GM19035 (cell line): ENCODE data around the gene MACROD2.

ENCODE experiments used
- ATAC-seq: cut with Tn5 transposase; IDR thresholded peaks from one replicate; pipeline ENCODE4 v1.9.1; 2021; ENCODE audit not compliant: unreplicated experiment

Gene MACROD2

GRCh38 chr20:16049529-16050093 lies 2054.3 kb downstream of the MACROD2 start:
- ATAC-seq = no peak

GRCh38 chr20:16050366-16050765 lies 2055.1 kb downstream of the MACROD2 start:
- ATAC-seq = no peak

DNA sequence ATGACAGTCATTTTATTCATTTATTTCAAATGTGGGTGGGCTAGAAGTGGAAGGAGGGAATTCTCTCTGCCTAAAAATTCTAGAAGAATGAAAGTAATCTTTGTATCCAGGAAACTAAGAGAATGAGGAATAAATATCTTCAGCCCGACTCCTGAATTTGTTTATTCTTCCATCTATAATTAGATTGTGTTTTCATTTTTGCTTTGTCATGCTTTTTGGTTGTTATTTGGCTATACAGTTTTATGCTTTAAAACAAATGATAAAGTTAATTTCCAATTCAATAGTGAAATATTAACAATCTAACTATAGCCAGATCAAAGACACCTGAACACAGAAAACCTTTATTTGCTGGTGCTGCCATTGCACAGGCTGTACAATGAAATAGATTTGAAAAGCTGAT lies 2056.7 kb downstream of the MACROD2 start:
- ATAC-seq = no peak

DNA sequence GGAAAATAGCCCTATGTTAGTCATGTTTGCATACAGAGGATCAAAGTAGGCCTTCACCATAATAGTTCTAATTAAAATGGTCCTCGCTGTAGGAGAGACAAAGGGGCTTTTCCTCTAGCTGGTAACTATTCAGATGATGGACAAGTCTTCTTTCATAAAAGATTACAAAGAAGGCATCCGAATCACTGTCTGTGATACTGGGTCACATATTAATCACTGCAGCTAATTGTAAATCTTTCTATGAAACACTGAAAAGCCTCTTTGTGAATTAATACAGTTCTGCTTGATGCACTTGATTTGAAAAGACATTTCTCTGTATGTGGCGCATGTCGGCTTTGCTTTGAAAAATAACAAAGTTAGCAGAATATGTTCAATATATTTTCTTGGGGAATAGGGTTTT lies 2057.1 kb downstream of the MACROD2 start:
- ATAC-seq = no peak

DNA sequence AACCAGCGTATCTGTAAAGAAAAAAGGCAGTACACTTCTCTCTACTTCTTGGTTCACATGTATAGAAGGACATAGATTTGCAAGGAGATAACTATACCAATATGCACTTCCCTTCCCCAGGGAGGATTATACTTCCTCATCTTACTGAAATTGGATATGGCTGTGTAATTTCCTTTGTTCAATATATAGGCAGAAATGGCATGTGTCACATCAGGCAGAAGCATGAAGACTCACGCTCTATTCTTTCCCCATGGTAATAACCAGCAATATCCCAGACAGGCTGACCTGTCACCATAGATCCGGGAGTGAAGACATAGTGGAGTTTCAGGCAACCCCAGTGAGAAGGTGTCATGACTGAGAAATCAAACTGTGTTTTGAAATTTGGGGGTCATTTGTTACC lies 2059.7 kb downstream of the MACROD2 start:
- ATAC-seq = no peak

DNA sequence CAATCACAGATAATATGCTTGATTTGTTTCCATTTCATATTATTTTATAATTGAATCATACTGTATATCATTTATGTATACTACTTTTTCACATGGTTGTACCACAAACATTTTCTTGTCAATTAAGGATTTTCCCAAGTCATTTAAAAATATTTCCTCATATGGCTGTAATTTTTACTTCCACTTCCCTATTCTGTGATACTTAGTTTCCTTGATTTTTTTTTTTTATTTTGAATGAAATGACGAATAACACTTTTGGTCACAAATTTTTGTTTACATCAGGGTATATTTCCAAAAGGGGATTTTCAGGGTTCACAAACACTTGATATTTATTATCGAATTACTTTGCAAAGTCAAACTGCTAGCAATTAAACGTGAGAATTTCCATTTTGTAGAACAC lies 2062.3 kb downstream of the MACROD2 start:
- ATAC-seq = no peak

GRCh38 chr20:16058268-16058667 lies 2063.0 kb downstream of the MACROD2 start:
- ATAC-seq = no peak

- ATAC-seq = no peak
These were observed 2064.5 kb downstream of the MACROD2 start for GRCh38 chr20:16059841-16060240.

GRCh38 chr20:16061351-16061750 lies 2066.0 kb downstream of the MACROD2 start:
- ATAC-seq = no peak

- ATAC-seq = no peak
These were observed 2067.6 kb downstream of the MACROD2 start for GRCh38 chr20:16062661-16063581.

DNA sequence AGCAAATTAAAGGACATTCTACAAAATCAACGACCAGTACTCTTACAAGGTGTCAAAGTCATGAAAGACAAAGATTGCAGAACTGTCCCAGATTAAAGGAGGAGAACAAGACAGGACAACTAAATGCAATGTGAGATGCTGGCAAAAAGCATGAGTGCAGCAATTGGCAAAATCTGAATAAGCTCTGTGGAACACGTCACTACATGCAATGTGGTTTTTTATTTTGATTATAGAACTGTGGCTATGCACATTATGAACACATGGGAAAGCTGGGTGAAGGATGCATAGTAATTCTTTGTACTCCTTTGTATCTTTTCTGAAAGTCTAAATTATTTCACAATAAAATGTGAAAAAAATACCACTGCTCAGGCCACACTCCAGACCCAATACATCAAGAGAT lies 2068.6 kb downstream of the MACROD2 start:
- no peak for ATAC-seq

DNA sequence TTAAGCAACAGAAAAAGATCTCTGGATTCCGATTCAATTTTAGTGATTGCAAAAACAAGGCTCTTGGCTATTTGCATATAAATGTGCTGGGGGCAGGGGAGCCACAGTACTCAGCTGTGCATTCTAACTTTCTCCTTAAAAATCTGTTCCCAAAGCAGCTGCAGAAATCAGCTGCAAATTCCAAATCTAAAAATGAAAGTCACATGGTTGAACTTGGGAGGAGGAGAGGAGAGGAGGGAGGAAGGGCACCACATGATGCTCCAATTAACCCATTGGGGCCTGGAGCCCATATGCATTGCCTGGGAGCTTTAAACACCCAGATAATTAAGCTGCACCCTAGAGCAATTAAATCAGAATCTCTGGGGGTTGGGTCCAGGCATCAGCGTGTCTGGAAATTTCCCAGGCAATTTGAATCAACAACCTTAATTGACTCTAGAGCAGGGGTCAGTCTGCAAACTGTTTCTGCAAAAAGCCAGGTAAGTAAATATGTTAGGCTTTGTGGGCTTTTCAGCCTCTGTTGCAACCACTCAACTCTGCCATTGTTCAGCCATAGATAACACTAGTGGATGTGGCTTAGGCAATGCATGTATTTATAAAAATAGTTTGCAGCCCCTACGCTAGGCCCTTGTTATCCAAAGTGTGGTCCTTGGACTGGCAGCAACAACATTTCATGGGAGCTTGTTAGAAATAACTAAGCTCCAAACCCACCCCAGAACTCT lies 2069.8 kb downstream of the MACROD2 start:
- ATAC-seq = no peak

- no peak for ATAC-seq
These were observed 2071.3 kb downstream of the MACROD2 start for GRCh38 chr20:16066571-16066970.

GRCh38 chr20:16069389-16070010 lies 2074.2 kb downstream of the MACROD2 start:
- ATAC-seq = peak; percentile 86

DNA sequence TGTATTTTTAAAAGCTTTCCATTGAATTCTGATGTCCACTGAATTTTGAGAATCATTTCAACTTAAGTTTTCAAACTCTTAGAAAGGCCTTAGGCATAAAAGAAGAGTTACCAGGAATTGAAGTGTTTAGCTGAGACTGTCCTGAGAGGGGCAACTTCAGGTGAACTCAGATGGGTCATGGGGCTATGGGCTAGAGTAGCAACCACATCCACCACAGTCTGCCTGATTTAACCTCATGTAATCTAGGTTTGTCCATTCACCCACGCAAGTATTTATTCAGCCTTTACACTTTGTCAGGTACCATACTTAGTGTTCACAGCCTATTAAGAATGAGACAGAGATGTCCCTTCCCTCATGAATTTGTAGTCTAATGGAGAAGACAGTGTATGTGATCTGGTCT lies 2076.9 kb downstream of the MACROD2 start:
- no peak for ATAC-seq

- no peak for ATAC-seq
These were observed 2083.0 kb downstream of the MACROD2 start for GRCh38 chr20:16078172-16078898.

GRCh38 chr20:16081421-16081820 lies 2086.1 kb downstream of the MACROD2 start:
- ATAC-seq = no peak

DNA sequence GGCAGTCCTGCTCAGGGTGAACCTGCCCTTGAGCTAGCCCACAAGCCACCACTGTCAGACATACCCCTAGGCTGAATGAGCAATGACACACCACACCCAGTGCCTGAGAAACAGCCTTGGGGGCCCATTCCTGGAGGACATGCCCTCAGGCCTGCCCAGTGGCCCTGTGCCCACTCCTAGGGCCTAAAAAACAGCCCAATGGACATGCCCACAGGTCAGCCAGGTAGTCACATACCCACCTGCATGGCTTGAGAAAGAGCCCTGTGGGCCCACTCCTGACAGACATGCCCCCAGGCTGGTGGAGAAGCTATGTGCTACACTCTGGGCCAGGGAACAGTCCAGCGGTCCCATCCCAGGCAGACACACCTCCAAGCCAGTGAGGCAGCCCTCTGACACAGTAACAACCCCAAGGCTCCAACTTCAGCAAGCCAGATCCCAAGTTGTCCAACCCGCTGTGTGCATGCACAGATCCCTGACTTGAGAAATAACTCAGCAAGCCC lies 2086.8 kb downstream of the MACROD2 start:
- no peak for ATAC-seq

- ATAC-seq = no peak
These were observed 2088.4 kb downstream of the MACROD2 start for GRCh38 chr20:16083639-16084280.

GRCh38 chr20:16095226-16095625 lies 2099.9 kb downstream of the MACROD2 start:
- ATAC-seq = no peak
